HepG2 (cell line): ENCODE measurements around the gene ZDHHC14. TPM values are rescaled to one million over a fixed set of nuclear protein-coding genes. Genes with fewer than 3 reads are reported as not detected.

Experiments
- ETS1 ChIP-seq: sonication (generic); formaldehyde crosslinking; IDR thresholded peaks from 2 replicates; pipeline ENCODE4 v1.4.0; 2020; ENCODE audit warnings: missing genetic modification reagents
- FOXO1 ChIP-seq: sonication (generic); formaldehyde crosslinking; IDR thresholded peaks from 2 replicates; pipeline ENCODE4 v1.4.0; 2020; ENCODE audit warnings: missing genetic modification reagents
- GATA4 ChIP-seq: sonication (generic); IDR thresholded peaks from 2 replicates; pipeline ENCODE4 v1.6.1; 2016; ENCODE audit warnings: antibody characterized with exemption, low read depth, borderline replicate concordance
- GATAD2A ChIP-seq: IDR thresholded peaks from 2 replicates; pipeline ENCODE4 v1.6.1; 2016
- MED8 ChIP-seq: sonication (generic); formaldehyde crosslinking; IDR thresholded peaks from 2 replicates; pipeline ENCODE4 v1.8.1; 2023; ENCODE audit warnings: mild to moderate bottlenecking, missing genetic modification reagents; ENCODE audit not compliant: insufficient replicate concordance
- NCOA1 ChIP-seq: sonication (generic); formaldehyde crosslinking; IDR thresholded peaks from 2 replicates; pipeline ENCODE4 v1.9.0; 2021; ENCODE audit warnings: missing genetic modification reagents
- ZBTB34 ChIP-seq: sonication (generic); formaldehyde crosslinking; IDR thresholded peaks from 2 replicates; pipeline ENCODE4 v1.8.0; 2022; ENCODE audit warnings: mild to moderate bottlenecking, missing genetic modification reagents
- ZBTB7B ChIP-seq: sonication (generic); formaldehyde crosslinking; IDR thresholded peaks from 2 replicates; pipeline ENCODE4 v1.4.0; 2020; ENCODE audit warnings: missing genetic modification reagents
- ZNF274 ChIP-seq: sonication (generic); formaldehyde crosslinking; IDR thresholded peaks from 2 replicates; pipeline ENCODE4 v1.5.1; 2020; ENCODE audit warnings: mild to moderate bottlenecking, missing genetic modification reagents
- ZNF556 ChIP-seq: sonication (generic); formaldehyde crosslinking; IDR thresholded peaks from 2 replicates; pipeline ENCODE4 v1.4.0; 2020; ENCODE audit warnings: mild to moderate bottlenecking, missing genetic modification reagents, borderline replicate concordance
- ZNF724P ChIP-seq: sonication (generic); formaldehyde crosslinking; IDR thresholded peaks from 2 replicates; pipeline ENCODE4 v1.8.0; 2022; ENCODE audit warnings: missing genetic modification reagents, borderline replicate concordance
- ZNF878 ChIP-seq: sonication (generic); formaldehyde crosslinking; IDR thresholded peaks from 2 replicates; pipeline ENCODE4 v1.8.1; 2023; ENCODE audit warnings: mild to moderate bottlenecking, missing genetic modification reagents, moderate library complexity
- polyA plus RNA-seq, 8 experiments: library from polyadenylated mRNA; depleted of rRNA in 3 of 8; stranded (reverse) in 7 of 8; unstranded in 1 of 8; fragments of >200 nt; fragmentation: Illumina TruSeq in 4 of 8; extraction: Trizol in 4 of 8; gene quantifications; 2 replicates each; pipeline versions ENCODE4 v1.2.1 to v1.2.3, GENCODE V29; 2011 to 2016; ENCODE audit warnings: low read depth in 4 of 8, missing spikeins in 1 of 8, mixed read lengths in 1 of 8; ENCODE audit not compliant: insufficient read depth in 1 of 8
- total RNA-seq, 5 experiments: library from RNA; depleted of rRNA; stranded (reverse); fragments of >200 nt; fragmentation: Illumina TruSeq; extraction: Trizol; gene quantifications; 2 replicates each; pipeline ENCODE4 v1.2.3, GENCODE V29; 2016; ENCODE audit warnings: low read depth in 1 of 5
- TF ChIP-seq, protein P1 (sequence below): sonication (generic); formaldehyde crosslinking; IDR thresholded peaks from 2 replicates; pipeline ENCODE4 v1.4.0; 2020; ENCODE audit warnings: missing genetic modification reagents
- TF ChIP-seq, protein P2 (sequence below), 2 experiments: sonication (generic) in 1 of 2; formaldehyde crosslinking in 1 of 2; IDR thresholded peaks; 2 replicates each; pipeline versions ENCODE4 v1.4.0 to v1.6.1; 2018 to 2020; ENCODE audit warnings: missing genetic modification reagents in 2 of 2, borderline replicate concordance in 1 of 2, low read depth in 1 of 2, mild to moderate bottlenecking in 1 of 2, missing biosample characterization in 1 of 2
- TF ChIP-seq, protein P3 (sequence below): sonication (generic); formaldehyde crosslinking; conservative IDR thresholded peaks from 2 replicates; pipeline ENCODE4 v1.4.0; 2020; ENCODE audit warnings: missing genetic modification reagents

The ZDHHC14 gene
- total and polyA plus RNA-seq, 2 of the 13 experiments (the other 11 are each of a cell fraction or from before 2014, with no cell fraction given) = 3.7 to 9.5 TPM

DNA sequence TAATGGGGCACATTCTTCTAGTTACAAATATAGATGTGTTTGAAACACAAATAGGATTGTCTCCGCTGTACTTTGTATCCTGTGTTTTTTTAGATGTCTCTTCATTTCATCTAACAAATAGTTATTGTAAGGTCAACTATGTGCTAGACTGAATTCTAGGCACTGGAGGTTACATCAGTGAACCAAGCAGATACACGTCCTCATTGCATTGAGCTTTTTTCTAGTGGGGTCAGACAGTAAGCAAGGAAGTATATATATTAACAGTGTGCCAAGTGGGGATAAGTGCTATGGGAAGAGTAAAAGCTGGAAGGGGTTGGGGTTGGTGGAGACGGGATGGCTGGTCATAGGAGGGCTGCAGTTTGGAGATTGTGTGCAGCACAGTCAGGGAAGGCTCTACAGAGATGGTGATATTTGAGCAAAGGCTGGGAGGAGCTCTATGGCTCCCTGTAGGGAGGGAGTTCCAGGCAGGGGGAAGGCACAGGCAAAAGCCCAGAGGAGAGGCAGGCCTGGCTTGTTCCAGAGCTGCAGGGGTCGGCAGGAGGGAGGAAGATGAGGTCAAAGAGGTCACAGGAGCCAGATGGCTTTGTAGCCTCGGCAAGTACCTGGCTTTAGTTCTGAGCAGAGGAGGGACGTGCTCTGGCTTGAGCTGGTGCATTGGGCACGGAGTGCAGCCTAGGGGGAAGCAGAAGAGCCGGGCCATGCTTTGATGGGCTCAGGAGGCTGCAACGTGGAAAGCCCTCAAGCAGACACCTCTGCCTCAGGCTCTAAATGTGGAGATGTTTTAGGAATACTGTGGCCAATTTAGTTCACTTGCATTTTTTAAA lies 152.3 kb downstream of the ZDHHC14 start (continued):
- TF ChIP-seq ZNF878 (CRISPR knock-in tag) = no peak
- no peak for TF ChIP-seq ETS1 (CRISPR knock-in tag)
- 0 out of 2 replicates have a peak, but pooled peaks have one; percentile 28 for TF ChIP-seq ZBTB34 (CRISPR knock-in tag)
- TF ChIP-seq MED8 (CRISPR knock-in tag) = no peak
- TF ChIP-seq, protein P1, sequence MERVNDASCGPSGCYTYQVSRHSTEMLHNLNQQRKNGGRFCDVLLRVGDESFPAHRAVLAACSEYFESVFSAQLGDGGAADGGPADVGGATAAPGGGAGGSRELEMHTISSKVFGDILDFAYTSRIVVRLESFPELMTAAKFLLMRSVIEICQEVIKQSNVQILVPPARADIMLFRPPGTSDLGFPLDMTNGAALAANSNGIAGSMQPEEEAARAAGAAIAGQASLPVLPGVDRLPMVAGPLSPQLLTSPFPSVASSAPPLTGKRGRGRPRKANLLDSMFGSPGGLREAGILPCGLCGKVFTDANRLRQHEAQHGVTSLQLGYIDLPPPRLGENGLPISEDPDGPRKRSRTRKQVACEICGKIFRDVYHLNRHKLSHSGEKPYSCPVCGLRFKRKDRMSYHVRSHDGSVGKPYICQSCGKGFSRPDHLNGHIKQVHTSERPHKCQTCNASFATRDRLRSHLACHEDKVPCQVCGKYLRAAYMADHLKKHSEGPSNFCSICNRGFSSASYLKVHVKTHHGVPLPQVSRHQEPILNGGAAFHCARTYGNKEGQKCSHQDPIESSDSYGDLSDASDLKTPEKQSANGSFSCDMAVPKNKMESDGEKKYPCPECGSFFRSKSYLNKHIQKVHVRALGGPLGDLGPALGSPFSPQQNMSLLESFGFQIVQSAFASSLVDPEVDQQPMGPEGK (CRISPR knock-in tag) = peak; percentile 11; the same call in 1 of the 2 replicates
- peak; percentile 26; the same call in 1 of the 2 replicates for TF ChIP-seq GATAD2A (CRISPR knock-in tag)
- TF ChIP-seq FOXO1 (CRISPR knock-in tag) = no peak
- TF ChIP-seq, protein P2, sequence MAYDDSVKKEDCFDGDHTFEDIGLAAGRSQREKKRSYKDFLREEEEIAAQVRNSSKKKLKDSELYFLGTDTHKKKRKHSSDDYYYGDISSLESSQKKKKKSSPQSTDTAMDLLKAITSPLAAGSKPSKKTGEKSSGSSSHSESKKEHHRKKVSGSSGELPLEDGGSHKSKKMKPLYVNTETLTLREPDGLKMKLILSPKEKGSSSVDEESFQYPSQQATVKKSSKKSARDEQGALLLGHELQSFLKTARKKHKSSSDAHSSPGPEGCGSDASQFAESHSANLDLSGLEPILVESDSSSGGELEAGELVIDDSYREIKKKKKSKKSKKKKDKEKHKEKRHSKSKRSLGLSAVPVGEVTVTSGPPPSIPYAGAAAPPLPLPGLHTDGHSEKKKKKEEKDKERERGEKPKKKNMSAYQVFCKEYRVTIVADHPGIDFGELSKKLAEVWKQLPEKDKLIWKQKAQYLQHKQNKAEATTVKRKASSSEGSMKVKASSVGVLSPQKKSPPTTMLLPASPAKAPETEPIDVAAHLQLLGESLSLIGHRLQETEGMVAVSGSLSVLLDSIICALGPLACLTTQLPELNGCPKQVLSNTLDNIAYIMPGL (CRISPR knock-in tag; IDR thresholded peaks at IDR 0.05; ENCODE audit: borderline replicate concordance in 1 of 2, low read depth in 1 of 2) = peak; percentile 15 to 29; a peak in 1 of 4 replicates
- no peak for TF ChIP-seq GATA4
- TF ChIP-seq NCOA1 (CRISPR knock-in tag) = 0 out of 2 replicates have a peak, but pooled peaks have one; percentile 45
- peak; percentile 52; the same call in 1 of the 2 replicates for TF ChIP-seq ZBTB7B (CRISPR knock-in tag)
- 0 out of 2 replicates have a peak, but pooled peaks have one; percentile 25 for TF ChIP-seq ZNF556
- TF ChIP-seq ZNF274 (CRISPR knock-in tag) = peak; percentile 80; the same call in 1 of the 2 replicates
- 0 out of 2 replicates have a peak, but pooled peaks have one; percentile 28 for TF ChIP-seq ZNF724P (CRISPR knock-in tag)
- TF ChIP-seq, protein P3, sequence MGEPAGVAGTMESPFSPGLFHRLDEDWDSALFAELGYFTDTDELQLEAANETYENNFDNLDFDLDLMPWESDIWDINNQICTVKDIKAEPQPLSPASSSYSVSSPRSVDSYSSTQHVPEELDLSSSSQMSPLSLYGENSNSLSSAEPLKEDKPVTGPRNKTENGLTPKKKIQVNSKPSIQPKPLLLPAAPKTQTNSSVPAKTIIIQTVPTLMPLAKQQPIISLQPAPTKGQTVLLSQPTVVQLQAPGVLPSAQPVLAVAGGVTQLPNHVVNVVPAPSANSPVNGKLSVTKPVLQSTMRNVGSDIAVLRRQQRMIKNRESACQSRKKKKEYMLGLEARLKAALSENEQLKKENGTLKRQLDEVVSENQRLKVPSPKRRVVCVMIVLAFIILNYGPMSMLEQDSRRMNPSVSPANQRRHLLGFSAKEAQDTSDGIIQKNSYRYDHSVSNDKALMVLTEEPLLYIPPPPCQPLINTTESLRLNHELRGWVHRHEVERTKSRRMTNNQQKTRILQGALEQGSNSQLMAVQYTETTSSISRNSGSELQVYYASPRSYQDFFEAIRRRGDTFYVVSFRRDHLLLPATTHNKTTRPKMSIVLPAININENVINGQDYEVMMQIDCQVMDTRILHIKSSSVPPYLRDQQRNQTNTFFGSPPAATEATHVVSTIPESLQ (CRISPR knock-in tag) = 0 out of 2 replicates have a peak, but pooled peaks have one; percentile 20
